ENCODE measurements around the gene TDP2. TPM values are rescaled to one million over a fixed set of nuclear protein-coding genes. Genes with fewer than 3 reads are reported as not detected.

Gene TDP2
- total RNA-seq, 2 donors from 2014 or later: 209 to 408 TPM

- H3K27ac ChIP-seq: no peak overlapping the region
- TF ChIP-seq, protein P1, sequence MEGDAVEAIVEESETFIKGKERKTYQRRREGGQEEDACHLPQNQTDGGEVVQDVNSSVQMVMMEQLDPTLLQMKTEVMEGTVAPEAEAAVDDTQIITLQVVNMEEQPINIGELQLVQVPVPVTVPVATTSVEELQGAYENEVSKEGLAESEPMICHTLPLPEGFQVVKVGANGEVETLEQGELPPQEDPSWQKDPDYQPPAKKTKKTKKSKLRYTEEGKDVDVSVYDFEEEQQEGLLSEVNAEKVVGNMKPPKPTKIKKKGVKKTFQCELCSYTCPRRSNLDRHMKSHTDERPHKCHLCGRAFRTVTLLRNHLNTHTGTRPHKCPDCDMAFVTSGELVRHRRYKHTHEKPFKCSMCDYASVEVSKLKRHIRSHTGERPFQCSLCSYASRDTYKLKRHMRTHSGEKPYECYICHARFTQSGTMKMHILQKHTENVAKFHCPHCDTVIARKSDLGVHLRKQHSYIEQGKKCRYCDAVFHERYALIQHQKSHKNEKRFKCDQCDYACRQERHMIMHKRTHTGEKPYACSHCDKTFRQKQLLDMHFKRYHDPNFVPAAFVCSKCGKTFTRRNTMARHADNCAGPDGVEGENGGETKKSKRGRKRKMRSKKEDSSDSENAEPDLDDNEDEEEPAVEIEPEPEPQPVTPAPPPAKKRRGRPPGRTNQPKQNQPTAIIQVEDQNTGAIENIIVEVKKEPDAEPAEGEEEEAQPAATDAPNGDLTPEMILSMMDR (IDR thresholded peaks at IDR 0.05): no peak
- intact Hi-C loops (cut with DNase I): loop anchor here (2.0 to 10.0 kb wide), 2 partner anchors 113 to 259 kb away; no protein-coding TSS in a partner anchor
Measured at GRCh38 chr6:24694198-24694597, 27.5 kb upstream of the TDP2 start.

DNA sequence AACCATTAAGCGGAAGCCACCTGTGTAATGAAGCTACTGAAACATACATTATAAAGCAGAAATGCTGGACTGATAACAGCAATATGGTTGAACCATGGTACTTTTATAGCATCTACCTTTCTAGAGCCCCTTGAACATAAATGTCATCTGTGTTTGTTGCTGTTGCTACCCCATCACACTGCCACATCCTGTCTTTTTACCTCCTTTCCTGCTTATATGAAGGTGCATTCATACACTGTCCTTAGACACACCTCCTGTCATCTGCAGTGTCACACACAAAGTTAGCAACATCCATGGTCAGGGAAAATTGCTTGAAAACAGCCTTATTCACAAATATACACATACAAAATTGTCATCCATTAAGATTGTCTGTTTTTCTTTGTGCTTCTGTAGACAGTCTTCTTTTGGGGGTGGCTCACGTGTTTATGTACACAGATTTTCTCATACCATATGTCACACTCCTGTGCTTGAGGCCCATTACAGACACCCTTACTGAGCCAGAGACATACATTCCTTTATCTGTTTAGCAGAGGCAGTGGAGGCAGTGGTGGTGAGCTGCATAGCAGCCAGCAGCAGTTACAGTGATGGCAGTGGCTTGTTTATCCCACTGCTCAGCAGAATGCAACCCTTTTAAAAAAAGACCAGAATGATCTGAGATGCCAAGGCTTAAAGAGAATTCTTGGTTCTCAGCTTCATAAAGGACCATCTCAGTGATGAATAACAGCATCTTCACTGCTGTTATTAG, 26.3 kb upstream of the TDP2 start:
- Histone ChIP-seq H3K4me3 (no peak overlapping the region), H3K4me1 (no peaks in the 10 kb centered on the region), H3K27me3 (no peaks in the 10 kb centered on the region), H3K27ac (no peak overlapping the region), H3K36me3 (no peaks in the 10 kb centered on the region), H3K9ac (ENCODE audit: low read depth in 2 of 2, low read length in 2 of 2) (no peak overlapping the region), H3K9me3 (no peaks in the 10 kb centered on the region)
- no peak for DNase-seq
- intact Hi-C loops (cut with DNase I): loop anchor here (10.0 kb wide), 1 partner anchor 258 kb away; no protein-coding TSS in a partner anchor
- TF ChIP-seq, protein P1 (IDR thresholded peaks at IDR 0.05): no peak

More at GRCh38 chr6:24694198-24694597, 27.5 kb upstream of the TDP2 start:
- H3K4me3 ChIP-seq: no peak overlapping the region
- H3K27me3 ChIP-seq: no peaks in the 10 kb centered on the region
- H3K36me3 ChIP-seq: no peaks in the 10 kb centered on the region
- no peaks in the 10 kb centered on the region for H3K4me1 ChIP-seq
- H3K9ac ChIP-seq (ENCODE audit: low read depth in 2 of 2, low read length in 2 of 2): no peak overlapping the region
- DNase-seq: no peak
- no peaks in the 10 kb centered on the region for H3K9me3 ChIP-seq

DNA sequence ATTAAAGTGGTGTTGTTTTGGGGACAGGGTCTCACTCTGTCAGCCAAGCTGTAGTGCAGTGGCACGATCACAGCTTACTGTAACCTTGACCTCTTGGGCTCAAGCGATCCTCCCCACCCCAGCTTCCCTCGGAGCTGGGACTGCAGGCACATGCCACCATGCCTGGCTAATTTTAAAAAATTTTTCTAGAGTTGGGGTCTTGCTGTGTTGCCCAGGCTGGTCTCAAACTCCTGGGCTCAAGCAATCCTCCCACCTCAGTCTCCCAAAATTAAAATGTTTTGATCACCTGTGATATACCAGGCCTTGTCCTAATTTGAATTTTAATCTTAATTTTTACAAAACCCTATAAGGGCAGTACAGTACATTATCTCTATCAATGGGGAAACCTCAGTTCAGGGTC, 25.7 kb upstream of the TDP2 start:
- intact Hi-C loops (cut with DNase I): loop anchor here (10.0 kb wide), 1 partner anchor 258 kb away; no protein-coding TSS in a partner anchor

DNA sequence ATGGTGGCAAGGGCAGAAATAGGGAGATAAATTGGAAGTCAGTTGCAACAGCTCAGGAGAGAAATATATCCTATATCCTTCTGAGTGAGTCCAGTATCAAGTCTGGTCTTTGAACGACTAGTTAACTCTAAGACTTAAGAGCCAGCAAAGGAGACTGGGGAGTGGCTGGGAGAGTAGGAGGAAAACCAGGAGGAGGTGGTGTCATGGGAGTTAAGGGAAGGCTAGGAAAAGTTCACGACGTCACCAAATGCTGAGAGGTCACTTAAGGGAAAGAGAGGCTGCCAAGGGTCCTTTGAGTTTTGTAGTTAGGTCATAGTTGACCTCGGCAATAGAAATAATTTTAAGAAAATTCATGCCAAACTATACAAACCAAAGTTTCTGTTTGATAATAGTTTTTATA, 25.3 kb upstream of the TDP2 start:
- DNase-seq: no peak

More for the DNA sequence above, 25.7 kb upstream of the TDP2 start:
- no peak for DNase-seq
- no peaks in the 10 kb centered on the region for H3K27me3 ChIP-seq
- TF ChIP-seq, protein P1 (IDR thresholded peaks at IDR 0.05): no peak
- no peak overlapping the region for H3K9ac ChIP-seq (ENCODE audit: low read depth in 2 of 2, low read length in 2 of 2)
- H3K36me3 ChIP-seq: no peaks in the 10 kb centered on the region
- no peaks in the 10 kb centered on the region for H3K9me3 ChIP-seq
- no peak overlapping the region for H3K27ac ChIP-seq
- H3K4me3 ChIP-seq: no peak overlapping the region
- H3K4me1 ChIP-seq: no peaks in the 10 kb centered on the region

DNA sequence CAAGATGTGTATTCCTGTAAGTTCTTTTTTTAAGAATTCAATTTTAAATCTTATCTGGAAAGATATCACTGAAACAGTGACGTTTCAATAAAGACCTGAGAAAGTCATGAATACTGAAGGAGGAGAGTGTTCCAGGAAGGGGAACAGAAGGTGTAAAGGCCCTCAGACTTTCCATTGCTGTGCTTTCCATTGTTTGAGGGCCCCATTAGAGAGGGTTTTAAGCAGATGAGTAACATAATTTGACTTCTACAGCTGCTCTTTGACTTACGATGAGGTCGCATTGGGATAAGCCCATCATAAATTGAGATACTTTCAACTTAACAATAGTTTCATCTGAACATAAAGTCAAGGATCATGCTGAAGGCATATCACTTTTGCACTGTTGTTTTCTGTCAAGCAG, 24.9 kb upstream of the TDP2 start:
- Histone ChIP-seq H3K9ac (ENCODE audit: low read depth in 2 of 2, low read length in 2 of 2) (no peak overlapping the region), H3K36me3 (no peaks in the 10 kb centered on the region), H3K4me1 (no peaks in the 10 kb centered on the region), H3K4me3 (no peak overlapping the region), H3K27ac (no peak overlapping the region), H3K27me3 (no peaks in the 10 kb centered on the region), H3K9me3 (no peaks in the 10 kb centered on the region)
- no peak for DNase-seq
- TF ChIP-seq, protein P1 (IDR thresholded peaks at IDR 0.05): no peak
- intact Hi-C loops (cut with DNase I): loop anchor here (10.0 kb wide), 1 partner anchor 257 kb away; no protein-coding TSS in a partner anchor

More for the DNA sequence above, 25.3 kb upstream of the TDP2 start:
- Histone ChIP-seq H3K4me3 (no peak overlapping the region), H3K27me3 (no peaks in the 10 kb centered on the region), H3K9ac (ENCODE audit: low read depth in 2 of 2, low read length in 2 of 2) (no peak overlapping the region), H3K9me3 (no peaks in the 10 kb centered on the region), H3K36me3 (no peaks in the 10 kb centered on the region), H3K4me1 (no peaks in the 10 kb centered on the region), H3K27ac (no peak overlapping the region)
- TF ChIP-seq, protein P1 (IDR thresholded peaks at IDR 0.05): no peak
- intact Hi-C loops (cut with DNase I): loop anchor here (10.0 kb wide), 1 partner anchor 257 kb away; no protein-coding TSS in a partner anchor
